Progenitor cell of endocrine pancreas (in vitro differentiated cells): Measurements from ENCODE around the gene SMAD3. TPM values are rescaled to one million over a fixed set of nuclear protein-coding genes. Genes with fewer than 3 reads are reported as not detected.

ENCODE experiments used
- DNase-seq: peaks from one replicate; pipeline ENCODE4 v3.0.0; 2021; ENCODE audit warnings: low spot score; ENCODE audit not compliant: unreplicated experiment
- H3K27ac Mint-ChIP-seq: 2 replicates; pipeline ENCODE4 v1.8.0; 2021; ENCODE audit warnings: mild to moderate bottlenecking, moderate library complexity, mixed read lengths
- H3K27me3 Mint-ChIP-seq: 2 replicates; pipeline ENCODE4 v1.8.0; 2021; ENCODE audit warnings: mixed read lengths
- H3K36me3 Mint-ChIP-seq: 2 replicates; pipeline ENCODE4 v1.8.0; 2022; ENCODE audit warnings: mixed read lengths; ENCODE audit not compliant: insufficient read depth
- H3K4me1 Mint-ChIP-seq: 2 replicates; pipeline ENCODE4 v1.8.0; 2021; ENCODE audit warnings: low read depth, mixed read lengths
- H3K4me3 Mint-ChIP-seq: 2 replicates; pipeline ENCODE4 v1.8.0; 2021; ENCODE audit warnings: low read depth, mild to moderate bottlenecking, moderate library complexity, mixed read lengths
- H3K9me3 Mint-ChIP-seq: 2 replicates; pipeline ENCODE4 v1.8.0; 2021; ENCODE audit warnings: low read depth, mixed read lengths
- total RNA-seq: library from RNA; stranded (reverse); gene quantifications from 2 replicates; pipeline ENCODE4 v1.2.1, GENCODE V29; 2021
- TF ChIP-seq, protein P1 (sequence below): fragments of 200-600 bp; sonication (generic); IDR thresholded peaks from one replicate; pipeline ENCODE4 v1.5.0; 2021; ENCODE audit warnings: antibody characterized with exemption, mild to moderate bottlenecking; ENCODE audit not compliant: unreplicated experiment

SMAD3 gene
- total RNA-seq, 1 donor from 2014 or later = 51.3 TPM

- DNase-seq = no peak
- H3K27me3 Mint-ChIP-seq = no peaks in the 10 kb centered on the region
- H3K27ac Mint-ChIP-seq = no peak overlapping the region
- TF ChIP-seq, protein P1, sequence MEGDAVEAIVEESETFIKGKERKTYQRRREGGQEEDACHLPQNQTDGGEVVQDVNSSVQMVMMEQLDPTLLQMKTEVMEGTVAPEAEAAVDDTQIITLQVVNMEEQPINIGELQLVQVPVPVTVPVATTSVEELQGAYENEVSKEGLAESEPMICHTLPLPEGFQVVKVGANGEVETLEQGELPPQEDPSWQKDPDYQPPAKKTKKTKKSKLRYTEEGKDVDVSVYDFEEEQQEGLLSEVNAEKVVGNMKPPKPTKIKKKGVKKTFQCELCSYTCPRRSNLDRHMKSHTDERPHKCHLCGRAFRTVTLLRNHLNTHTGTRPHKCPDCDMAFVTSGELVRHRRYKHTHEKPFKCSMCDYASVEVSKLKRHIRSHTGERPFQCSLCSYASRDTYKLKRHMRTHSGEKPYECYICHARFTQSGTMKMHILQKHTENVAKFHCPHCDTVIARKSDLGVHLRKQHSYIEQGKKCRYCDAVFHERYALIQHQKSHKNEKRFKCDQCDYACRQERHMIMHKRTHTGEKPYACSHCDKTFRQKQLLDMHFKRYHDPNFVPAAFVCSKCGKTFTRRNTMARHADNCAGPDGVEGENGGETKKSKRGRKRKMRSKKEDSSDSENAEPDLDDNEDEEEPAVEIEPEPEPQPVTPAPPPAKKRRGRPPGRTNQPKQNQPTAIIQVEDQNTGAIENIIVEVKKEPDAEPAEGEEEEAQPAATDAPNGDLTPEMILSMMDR = no peak
- peaks cover 16% of the 10 kb centered on the region for H3K36me3 Mint-ChIP-seq
- H3K4me1 Mint-ChIP-seq = no peaks in the 10 kb centered on the region
- no peaks in the 10 kb centered on the region for H3K9me3 Mint-ChIP-seq
- no peak overlapping the region for H3K4me3 Mint-ChIP-seq
Observed at GRCh38 chr15:67184208-67184925, 119.0 kb downstream of the SMAD3 start.

DNA sequence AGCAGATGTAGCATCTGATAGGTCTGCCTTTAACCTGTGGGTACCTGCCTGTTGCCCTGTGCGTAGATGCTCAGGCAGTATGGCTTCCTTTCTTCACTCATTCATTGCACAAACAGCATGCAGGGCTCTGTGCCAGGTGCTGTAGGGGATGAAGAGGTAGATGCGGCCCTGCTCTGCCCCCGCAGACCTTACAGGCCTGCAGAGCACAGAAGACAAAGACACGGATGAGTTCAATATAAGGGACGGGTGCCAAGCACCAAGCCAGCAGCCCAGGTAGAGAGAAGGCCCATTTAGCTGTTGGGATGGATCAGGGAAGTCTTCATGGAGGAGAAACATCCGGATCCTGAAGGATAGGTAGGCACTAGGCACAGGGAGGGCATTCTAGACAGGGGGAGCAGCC, 119.6 kb downstream of the SMAD3 start:
- H3K36me3 Mint-ChIP-seq = peaks cover 14% of the 10 kb centered on the region
- no peak overlapping the region for H3K4me3 Mint-ChIP-seq
- no peaks in the 10 kb centered on the region for H3K9me3 Mint-ChIP-seq
- H3K4me1 Mint-ChIP-seq = no peaks in the 10 kb centered on the region
- no peak overlapping the region for H3K27ac Mint-ChIP-seq
- no peak for DNase-seq
- TF ChIP-seq, protein P1 = no peak
- H3K27me3 Mint-ChIP-seq = no peaks in the 10 kb centered on the region

DNA sequence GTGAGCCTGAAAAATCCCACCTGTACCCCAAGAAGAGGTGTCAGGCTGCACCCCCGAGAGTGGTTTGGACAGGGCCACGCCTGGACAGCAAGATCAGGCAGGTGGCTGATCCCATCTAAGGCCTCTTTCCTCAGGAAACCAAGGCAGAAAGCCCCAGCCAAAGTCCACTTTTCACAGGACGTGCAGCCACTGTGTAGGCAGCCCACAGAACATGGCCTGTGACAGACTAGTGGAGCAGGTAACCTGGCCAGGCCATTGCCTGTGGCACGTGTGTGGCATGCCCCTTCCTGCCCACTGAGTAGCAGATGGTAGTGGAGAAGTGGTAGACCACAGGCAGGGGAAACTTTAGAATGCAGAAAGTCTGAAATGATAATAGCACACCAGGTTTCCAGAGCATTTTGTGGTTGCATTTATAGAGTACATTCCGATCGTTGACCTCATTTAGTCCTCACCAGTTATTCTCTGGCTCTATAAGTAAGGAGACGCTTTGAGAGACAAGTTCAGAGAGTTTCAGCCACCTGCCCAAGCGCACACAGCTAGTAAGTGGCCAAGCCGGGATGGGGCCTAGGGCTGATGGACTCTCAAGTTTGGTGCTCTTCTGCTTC, 120.3 kb downstream of the SMAD3 start:
- H3K4me1 Mint-ChIP-seq = no peaks in the 10 kb centered on the region
- H3K27me3 Mint-ChIP-seq = no peaks in the 10 kb centered on the region
- H3K36me3 Mint-ChIP-seq = peaks cover 14% of the 10 kb centered on the region
- H3K4me3 Mint-ChIP-seq = no peak overlapping the region
- DNase-seq = no peak
- no peak overlapping the region for H3K27ac Mint-ChIP-seq
- H3K9me3 Mint-ChIP-seq = no peaks in the 10 kb centered on the region
- TF ChIP-seq, protein P1 = no peak

GRCh38 chr15:67186226-67186649, 120.8 kb downstream of the SMAD3 start:
- DNase-seq = no peak
- H3K4me3 Mint-ChIP-seq = no peak overlapping the region
- TF ChIP-seq, protein P1 = no peak
- H3K27me3 Mint-ChIP-seq = no peaks in the 10 kb centered on the region
- no peaks in the 10 kb centered on the region for H3K4me1 Mint-ChIP-seq
- H3K9me3 Mint-ChIP-seq = no peaks in the 10 kb centered on the region
- H3K36me3 Mint-ChIP-seq = peaks cover 14% of the 10 kb centered on the region
- H3K27ac Mint-ChIP-seq = no peak overlapping the region

GRCh38 chr15:67186688-67187087, 121.3 kb downstream of the SMAD3 start:
- H3K36me3 Mint-ChIP-seq = peaks cover 13% of the 10 kb centered on the region
- H3K4me1 Mint-ChIP-seq = no peaks in the 10 kb centered on the region
- TF ChIP-seq, protein P1 = no peak
- H3K9me3 Mint-ChIP-seq = no peaks in the 10 kb centered on the region
- no peak overlapping the region for H3K4me3 Mint-ChIP-seq
- H3K27ac Mint-ChIP-seq = no peak overlapping the region
- H3K27me3 Mint-ChIP-seq = no peaks in the 10 kb centered on the region
- no peak for DNase-seq
